HUDEP-2 (cell line): ENCODE measurements around the gene DIPK1A.

Experiments used
- DNase-seq, 76 experiments: peaks; one replicate each; lab custom pipeline; 2025; ENCODE audit not compliant: unreplicated experiment in 76 of 76; lab: John Stamatoyannopoulos, UW

The DIPK1A gene

DNA sequence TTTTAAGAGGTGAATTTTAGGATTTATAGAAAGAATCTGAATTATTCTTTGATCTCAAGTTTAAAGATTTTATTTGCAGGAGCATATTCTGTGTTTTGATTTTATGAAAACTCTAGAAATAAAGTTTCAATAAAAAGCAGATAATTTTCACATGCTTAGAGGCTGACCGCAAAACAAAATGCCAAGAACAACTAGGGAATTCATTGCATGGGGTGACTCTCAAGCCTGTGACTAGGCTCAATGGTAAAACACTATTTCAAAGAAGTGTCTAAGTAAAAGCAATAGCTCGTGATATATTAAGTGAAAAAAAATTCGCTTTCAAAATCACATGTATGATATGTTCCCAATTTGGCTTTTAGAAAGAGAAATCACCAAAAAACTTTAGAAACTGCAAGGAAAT, 79.9 kb downstream of the DIPK1A start:
- no peak for DNase-seq

DNA sequence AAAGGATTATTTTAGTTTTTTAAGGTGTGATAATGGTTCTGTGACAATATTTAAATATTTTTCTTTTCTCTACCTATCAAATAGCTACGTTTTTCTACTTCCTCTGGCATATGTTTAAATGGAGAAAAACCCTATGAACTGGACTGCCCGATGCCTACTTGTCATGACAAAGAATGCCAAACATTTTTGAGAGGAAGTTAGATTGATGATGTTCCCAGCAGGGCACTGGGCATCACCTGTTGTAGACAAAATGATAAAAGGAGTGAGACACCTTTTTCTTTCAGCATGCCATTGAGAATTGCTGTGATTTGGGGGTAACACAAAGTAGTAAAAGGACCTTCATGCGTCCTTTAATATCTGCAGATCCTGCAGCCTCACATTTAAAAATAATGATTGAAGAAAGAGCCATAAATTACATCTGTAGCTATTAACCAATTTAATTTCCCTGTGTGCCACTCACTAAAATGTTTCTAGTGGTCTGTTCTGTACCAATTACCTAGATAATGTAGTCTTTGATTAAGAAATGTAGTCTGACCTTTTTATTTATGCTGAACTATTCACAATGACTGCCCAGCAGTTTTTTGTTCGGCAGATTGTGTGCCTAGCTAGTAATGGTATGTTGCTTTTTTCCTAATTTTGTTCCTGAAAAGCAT, 81.8 kb downstream of the DIPK1A start:
- DNase-seq = no peak

DNA sequence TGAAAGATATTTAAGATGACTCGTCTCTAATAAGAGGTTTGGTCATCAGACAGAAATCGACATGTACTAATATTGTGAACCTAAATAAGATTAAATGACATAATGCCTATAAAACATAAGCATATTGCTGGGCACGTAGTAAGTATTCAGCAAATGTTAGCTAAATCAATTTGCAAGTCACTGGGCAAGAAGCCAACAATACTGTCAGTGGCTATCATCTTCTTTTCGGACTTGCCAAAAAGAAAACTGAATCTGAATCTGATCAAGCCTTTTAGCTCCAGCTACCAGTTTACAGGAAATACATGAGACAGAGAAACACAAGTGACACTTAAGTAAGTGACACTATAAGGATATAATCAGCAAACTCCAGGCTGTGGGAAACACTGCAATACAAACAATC, 83.5 kb downstream of the DIPK1A start:
- DNase-seq = peak in 4 of 76 experiments; percentile 4 to 10 (median 10)

DNA sequence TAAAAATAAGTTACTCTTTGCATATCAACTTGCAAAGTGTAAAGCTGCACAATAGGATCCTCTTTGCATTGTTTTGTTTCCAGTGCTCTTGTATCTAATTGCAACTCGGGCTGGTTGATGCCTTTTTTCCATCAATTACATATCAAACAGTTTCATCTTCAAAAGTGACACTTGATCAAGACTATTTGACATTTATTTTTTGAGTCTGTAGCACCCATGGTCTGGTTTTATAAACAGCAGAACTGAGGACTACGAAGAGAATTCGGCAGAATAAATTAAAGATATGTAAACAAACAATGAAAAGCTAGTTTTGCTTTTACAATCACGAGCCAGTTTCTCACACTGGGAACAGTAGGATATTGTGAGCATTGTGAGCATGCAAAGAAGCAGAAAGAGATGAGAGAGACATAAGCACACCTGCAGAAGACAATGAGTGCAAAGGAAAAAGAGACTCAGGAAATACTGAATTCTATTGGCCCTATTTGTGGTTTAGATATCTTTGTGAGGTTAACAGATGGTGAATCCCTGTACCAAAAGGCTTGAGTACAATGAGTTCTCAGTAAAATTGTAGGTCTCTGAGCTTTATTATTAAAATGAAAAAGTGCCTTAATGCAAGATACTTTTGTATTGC, 84.1 kb downstream of the DIPK1A start:
- no peak for DNase-seq

DNA sequence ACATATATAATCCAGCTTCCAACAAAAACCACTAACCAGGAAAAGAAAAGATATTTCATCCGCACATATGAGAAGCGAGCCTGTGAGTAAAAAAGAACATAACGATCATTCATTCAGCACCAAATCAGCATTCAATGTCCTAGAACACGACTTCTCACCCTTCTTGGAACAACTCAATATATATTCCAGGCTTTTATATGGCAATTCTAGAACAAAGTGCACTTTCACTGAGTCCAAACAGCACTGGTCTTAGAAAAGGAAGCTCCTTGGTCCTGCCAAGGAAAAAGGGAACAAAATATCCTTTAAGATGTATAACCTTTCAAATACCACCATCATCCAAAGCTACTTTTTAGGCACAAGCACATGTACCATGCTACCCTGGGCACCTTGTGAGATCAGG, 84.9 kb downstream of the DIPK1A start:
- no peak for DNase-seq

DNA sequence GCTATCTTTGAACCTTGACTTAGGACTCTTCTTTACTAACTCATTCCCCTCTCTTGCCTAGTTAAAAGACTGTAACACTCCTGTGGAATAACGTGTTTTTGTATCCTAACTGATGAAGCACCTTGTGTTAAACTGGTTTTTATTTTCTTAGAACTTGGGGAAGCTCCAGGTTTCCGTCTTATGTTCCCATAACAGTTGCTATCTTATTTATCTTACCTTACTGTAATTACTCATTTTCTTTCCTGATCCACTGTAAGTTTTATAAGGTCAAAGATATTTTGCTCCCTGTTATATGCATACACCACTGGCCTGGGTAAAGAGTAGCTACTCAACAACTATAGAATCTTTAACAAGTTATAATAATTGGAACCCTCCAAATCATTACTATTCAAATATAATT, 86.3 kb downstream of the DIPK1A start:
- no peak for DNase-seq

DNA sequence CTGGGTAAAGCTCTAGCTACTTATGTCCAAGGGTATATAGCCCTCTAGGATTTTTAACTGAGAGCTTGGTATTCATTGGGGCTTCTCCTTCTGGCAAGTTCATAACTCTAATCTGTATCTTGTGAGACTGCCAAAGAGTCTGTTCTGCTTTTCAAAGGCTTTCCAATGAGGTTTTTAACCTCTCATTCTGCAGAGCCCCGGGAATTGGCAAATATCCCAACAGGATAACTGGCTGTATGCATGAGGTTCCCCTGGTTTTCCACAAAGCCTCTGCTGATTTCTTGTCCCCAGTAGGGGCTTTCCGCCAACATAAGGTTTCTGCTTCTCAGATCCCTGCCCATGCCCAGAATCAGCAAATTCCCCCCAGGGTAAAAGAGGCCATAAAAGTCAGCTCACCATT, 88.5 kb downstream of the DIPK1A start:
- DNase-seq = no peak

DNA sequence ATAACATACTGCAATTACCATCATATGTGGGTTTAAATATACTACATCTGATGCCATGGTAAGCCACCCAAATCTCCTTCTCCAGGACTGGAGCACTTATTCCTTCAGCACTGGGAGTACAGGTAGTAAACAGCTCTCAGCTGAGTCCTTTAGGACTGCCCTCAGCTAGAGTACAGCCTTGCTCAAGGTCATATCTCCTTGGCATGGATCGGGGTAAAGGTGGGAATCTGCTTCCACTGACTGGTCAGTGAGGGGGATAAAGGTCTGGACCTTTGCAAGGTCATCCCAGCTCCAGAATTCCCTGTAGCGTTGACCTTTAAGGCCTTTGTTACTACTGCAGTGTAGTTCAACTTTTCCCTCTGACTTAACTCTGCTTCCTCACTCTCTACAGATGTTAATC, 90.7 kb downstream of the DIPK1A start:
- DNase-seq = no peak

DNA sequence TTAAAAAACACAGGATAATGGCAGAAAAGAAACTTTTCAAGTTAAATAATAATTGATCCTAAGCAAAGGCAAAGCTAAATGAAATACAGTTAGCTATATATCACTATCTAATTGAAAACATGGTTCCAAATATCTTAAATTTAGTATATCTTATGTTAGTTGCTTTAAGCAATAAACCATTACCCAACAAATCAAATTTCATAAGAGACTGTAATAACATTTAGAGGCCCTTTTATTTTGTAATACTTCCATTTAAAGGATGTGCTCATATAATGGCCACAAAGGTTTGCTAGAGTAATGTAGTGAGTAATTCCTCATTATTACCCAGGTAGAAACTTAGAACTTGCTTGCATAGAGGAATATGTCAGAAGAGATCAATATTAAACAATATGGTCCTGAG, 97.1 kb downstream of the DIPK1A start:
- DNase-seq = no peak

DNA sequence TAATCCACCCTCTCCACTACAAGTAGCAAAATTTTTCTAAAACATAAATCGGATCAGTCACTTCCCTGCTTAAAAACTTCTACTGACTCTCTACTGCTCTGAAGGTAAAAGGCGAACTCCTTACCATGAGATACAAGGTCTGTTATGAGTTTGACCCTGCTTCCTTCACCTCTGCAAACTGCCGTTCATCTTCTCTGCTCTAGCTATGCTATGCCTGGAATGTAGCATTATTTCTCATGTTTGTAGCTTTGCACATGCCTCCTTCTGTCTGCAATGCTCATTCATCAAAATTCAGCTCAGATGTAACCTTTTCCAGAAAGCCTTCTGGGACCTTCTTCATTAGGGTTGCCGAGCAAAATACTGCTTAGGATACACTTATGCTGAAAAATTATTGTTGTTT, 98.7 kb downstream of the DIPK1A start:
- DNase-seq = no peak

DNA sequence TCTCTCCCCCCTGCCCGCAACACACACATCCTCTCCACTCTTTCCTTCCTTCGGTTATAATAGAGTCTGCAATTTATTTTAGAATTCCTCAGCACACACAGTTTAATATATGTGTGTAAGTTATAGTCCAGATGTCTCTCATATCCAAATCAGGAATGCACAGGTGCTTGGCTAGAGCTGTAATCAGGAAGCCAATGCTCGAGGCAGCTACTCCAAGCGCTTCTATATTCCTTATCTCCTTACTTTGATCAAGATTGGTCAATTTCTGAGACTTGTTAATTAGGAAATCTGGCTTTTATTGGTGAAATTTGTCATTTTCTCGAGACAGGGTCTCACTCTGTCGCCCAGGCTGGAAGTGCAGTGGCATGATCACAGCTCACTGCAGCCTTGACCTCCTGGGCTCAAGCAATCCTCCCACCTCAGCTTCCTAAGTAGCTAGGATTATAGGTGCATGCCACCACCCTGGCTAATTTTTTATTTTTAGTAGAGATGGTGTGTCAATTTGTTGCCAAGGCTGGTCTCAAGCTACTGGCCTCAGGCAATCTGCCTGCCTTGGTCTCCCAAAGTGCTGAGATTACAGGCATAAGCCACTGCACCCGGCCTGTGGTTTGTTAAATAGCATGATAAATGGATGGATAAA, 101.7 kb downstream of the DIPK1A start:
- DNase-seq = no peak

DNA sequence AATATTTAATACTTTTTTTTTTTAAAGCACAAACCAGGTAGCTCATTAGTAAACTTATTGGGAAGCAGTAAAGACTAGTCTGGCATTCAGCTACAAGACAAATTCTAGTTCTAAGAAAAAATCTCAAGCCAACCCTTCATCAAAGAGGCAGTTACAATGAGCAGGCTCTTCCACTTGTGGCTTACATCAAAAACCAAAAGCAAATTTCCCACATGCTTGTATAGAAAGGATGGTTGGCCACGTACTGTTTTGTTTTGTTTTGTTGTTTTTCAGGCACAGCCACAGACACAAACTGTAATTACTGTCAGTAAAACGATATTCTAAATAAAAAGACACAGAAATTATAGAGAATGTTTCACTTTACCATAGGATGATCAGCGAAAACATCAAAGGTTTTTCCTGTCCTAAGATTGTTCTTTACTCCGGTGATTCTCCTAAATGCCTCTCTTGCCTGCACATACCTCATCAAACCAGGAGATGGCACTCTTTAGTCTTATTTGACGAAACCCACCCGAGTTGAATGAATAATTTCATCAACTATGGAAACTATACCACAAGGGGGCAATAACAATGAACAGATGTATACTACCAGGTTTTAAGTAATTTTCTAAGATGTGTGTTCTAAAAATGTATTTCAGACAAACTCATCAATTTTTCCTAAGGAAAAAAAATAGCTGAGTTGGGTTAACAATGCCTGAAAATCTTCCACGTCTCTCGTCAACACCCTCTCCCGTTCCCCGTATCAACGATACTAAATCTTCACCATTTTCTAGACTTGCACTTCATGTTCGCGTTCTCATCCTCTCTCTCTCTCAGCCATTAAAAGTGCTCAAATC, 102.5 kb downstream of the DIPK1A start:
- peak in 52 of 76 experiments; percentile 2 to 81 (median 59) for DNase-seq

DNA sequence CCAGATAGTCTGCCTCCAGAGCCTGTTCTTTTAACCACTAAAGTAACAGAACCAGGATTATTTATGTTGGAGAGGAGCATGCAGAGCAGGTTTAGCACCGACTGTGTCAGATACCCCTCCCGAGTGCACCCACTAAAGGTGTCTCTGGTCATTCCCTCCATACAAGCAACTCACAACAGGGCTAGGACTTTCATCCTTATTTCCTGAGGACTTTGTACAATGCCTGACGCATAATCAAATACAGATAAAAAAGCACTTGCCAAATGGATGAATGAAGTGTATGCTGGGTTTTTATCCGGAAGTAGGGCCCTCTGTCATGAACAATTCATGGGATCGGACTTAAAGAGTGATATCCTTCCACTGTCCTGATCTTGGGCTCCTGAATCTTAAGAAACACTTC, 103.4 kb downstream of the DIPK1A start:
- no peak for DNase-seq

DNA sequence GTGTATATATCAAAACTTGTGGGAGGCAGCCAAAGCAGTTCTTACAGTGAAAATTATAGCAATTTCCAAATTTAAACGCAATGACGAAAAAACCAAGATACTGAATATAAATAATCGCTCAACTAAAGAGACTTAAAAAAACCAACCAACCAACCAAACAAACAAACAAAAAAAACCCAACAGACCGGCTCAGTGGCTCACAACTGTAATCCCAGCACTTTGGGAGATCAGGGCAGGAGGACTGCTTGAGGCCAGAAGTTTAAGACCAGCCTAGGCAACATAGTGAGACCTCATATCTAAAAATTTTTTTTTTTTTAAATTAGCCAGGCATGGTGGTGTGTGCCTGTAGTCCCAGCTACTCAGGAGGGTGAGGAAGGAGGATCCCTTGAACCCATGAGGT, 106.0 kb downstream of the DIPK1A start:
- no peak for DNase-seq

DNA sequence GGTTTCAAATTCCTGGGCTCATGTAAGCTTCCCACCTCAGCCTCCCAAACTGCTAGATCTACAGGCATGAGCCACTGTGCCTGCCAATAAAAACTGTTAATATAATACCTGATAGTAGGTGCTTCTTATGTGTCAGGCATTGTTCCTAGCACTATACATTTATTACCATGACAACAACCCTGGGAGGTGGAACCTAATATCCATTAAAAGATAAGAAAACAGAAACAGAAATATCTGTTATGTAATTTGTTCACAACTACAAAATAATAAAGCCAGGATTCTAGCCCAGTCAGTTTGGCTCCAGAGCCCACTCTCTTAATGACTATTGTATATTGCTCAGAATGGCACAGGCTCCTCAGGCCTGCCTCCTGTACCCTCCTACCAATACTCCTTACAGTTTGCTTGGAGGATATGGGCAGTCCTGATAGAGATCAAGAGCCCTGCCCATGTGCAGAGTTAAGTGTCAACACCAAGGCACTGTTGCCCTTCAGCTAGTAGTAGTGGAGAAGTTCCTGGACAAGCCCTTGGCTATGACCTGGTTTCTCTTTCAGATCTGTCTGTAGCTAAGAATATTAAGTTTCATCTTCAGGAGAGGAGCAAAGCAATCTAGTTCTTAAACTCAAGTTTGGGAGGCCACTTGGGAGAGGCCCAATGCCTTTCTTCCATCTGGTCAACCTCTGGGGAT, 107.0 kb downstream of the DIPK1A start:
- peak in 62 of 76 experiments; percentile 5 to 82 (median 48) for DNase-seq

DNA sequence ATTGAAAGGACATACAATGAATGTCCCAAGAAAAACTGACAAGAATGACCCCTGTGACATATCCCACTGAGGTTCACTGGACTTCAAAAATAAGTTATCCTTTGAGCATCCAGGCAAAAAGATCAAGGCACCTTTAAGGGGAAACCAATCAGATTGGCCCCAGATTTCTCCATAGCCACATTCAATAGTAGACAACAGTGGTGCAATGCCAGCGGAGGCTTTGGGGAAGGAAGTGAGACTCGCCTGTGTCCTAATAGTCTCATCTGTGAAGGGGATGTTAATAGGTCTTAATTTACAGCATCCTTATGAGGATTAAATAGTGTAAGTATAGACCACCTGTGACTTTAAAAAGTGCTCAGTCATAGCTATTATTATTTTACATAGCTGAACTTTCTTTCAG, 108.0 kb downstream of the DIPK1A start:
- no peak for DNase-seq

DNA sequence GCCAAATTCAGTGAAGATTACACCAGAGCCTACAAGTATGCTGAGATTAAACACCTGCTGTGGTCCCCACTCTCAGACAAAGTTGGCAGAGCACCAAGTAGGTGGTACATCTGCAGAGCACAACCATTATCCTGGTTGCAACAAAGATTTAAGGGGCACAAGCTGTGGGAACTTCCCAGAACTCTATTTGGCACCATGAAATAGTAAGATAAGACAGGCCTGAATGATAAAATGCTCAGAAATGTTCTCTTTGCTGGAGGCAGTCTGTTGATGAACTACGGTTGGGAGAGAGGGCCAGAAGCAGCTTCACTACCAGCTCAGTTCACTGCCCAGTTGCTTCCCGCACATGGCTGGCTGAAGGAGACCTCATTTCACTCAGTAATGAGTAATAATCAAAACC, 109.5 kb downstream of the DIPK1A start:
- DNase-seq = peak in 73 of 76 experiments; percentile 28 to 91 (median 66)

DNA sequence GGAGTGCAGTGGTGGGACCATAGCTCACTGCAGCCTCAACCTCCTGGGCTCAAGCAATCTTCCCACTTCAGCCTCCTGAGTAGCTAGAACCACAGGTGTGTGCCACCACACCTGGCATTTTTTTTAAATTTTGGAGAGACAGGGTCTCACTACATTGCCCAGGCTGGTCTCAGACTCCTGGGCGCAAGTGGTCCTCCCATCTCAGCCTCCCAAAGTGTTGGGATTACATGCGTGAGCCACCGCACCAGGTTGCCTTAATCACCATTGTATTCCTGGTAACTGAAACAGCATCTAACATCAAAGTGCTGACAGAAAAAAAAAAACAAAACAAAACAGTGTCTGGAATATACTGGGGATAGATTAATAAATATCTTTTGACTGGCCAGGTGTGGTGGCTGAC, 111.2 kb downstream of the DIPK1A start:
- DNase-seq = no peak

DNA sequence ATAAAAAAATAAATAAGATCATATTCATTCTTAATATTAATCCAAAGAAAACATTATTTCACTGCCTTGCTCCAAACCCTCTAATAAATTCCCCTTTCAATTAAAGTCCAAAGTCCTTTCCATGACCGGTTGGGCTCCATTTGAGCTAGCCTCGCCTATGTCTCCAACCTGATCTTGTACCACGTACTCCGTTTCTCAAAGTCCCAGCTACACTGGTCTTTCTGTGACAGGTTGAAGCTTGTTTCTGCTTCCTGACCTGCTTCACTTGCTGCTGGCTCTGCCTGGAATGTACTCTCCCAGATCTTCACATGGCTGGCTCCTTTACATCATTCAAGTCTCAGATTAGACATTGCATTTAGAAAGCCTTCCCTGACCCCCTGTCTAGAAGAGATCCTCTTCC, 113.1 kb downstream of the DIPK1A start:
- DNase-seq = peak in 1 of 76 experiments; percentile 4

DNA sequence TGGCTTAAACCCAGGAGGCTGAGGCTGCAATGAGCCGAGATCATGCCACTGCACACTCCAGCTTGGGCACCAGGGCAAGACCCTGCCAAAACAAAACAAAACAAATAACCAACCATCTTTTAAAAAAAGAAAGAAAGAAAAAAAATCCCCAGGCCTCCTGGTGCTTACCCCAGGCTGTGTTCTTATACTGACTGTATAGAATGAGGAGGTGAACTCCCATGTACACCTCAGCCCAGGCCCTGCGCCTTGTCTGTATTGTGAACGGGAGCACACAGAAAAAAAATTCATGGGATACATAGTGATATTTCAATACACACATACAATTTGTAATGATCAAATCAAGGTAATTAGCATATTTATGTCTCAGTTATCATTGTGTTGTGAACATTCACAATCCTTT, 115.4 kb downstream of the DIPK1A start:
- DNase-seq = no peak

DNA sequence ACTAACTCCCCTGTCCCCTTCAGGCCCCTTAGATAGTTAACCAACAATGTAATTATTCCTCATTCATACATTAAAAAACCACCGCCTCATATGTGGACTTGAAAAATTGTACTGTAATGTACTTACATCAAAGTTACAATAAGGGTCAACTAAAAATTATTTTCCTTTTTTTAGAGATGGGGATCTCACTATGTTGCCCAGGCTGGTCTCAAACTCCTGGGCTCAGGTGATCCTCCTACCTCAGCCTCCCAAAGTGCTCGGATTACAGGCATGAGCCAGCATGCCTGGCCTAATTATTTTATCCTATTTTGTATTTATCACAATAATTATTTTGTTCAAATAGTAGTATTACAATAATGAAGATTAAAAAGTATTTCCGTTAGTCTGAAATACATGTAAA, 116.8 kb downstream of the DIPK1A start:
- DNase-seq = no peak
